ENCODE data around the gene CALR3.

GRCh38 chr19:16504271-16504670 is 8.3 kb upstream of the CALR3 start:
- no peak for TF ChIP-seq CTCF (IDR thresholded peaks at IDR 0.05 in 4 of 5, conservative IDR thresholded peaks at IDR 0.05 in 1 of 5)
- no peak for TF ChIP-seq POLR2A (IDR thresholded peaks at IDR 0.05)

All from gastrocnemius medialis (tissue), 4 donors.